ENCODE results near the gene ACOXL.

DNA sequence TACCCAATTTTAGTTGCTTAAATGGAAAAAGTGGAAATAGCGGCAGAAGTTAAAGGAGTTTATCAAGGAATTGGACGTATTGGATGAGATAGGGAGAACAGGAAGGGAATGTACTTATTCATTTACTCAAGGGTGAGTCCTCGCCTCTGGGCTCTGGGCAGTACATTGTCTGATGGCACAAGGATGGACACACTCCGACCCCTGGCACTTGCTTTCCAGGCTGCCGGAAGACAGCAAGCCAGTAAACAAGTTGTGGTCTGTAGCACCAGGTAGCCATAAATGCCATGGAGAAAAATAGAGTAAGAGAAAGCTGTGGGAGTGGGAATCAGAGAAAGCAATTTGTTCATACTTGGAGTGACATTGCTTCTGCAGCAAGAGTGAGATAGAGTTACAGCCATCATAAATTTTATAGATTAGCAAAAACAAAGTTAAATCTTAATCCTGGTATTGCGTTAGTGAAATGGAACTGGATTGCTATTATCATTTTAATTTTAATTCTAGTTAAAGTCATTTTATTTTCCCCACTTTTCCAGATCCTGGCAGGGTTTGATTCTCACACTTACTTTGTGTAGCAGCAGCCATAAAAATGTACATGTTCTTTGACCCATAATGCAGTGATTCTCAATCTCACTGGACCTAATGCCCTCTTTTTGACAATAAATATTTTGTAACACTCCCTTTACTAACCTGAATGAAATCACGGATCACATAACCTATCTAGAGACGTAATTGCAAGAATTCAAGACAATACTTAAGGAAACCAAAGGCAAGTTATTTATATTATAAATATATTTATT is 252.5 kb downstream of the ACOXL start:
- TF ChIP-seq CTCF (IDR thresholded peaks at IDR 0.05) (no peak), POLR2A (IDR thresholded peaks at IDR 0.05) (no peak)
